ENCODE results near the gene REM2.

REM2 gene

GRCh38 chr14:22929104-22929960 lies 46.3 kb downstream of the REM2 start, which contains the start of gene PRMT5:
Gene PRMT5, minus strand, starts transcription at chr14:22929376. Its CDS starts 15 bp downstream, at chr14:22929361.
- peak within 1 kb of the TSS; percentile 88 for H3K27ac ChIP-seq
- TF ChIP-seq, protein P1, sequence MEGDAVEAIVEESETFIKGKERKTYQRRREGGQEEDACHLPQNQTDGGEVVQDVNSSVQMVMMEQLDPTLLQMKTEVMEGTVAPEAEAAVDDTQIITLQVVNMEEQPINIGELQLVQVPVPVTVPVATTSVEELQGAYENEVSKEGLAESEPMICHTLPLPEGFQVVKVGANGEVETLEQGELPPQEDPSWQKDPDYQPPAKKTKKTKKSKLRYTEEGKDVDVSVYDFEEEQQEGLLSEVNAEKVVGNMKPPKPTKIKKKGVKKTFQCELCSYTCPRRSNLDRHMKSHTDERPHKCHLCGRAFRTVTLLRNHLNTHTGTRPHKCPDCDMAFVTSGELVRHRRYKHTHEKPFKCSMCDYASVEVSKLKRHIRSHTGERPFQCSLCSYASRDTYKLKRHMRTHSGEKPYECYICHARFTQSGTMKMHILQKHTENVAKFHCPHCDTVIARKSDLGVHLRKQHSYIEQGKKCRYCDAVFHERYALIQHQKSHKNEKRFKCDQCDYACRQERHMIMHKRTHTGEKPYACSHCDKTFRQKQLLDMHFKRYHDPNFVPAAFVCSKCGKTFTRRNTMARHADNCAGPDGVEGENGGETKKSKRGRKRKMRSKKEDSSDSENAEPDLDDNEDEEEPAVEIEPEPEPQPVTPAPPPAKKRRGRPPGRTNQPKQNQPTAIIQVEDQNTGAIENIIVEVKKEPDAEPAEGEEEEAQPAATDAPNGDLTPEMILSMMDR (conservative IDR thresholded peaks at IDR 0.05), result no peak
- no peak for TF ChIP-seq ZFX (IDR thresholded peaks at IDR 0.05)

GRCh38 chr14:22929961-22930364 lies 46.9 kb downstream of the REM2 start:
- no peak for TF ChIP-seq ZFX (IDR thresholded peaks at IDR 0.05)
- TF ChIP-seq, protein P1 (conservative IDR thresholded peaks at IDR 0.05), result no peak
- peak overlapping the region; percentile 88 for H3K27ac ChIP-seq

- TF ChIP-seq ZFX (IDR thresholded peaks at IDR 0.05), result no peak
- TF ChIP-seq, protein P1 (conservative IDR thresholded peaks at IDR 0.05), result no peak
- no peak overlapping the region for H3K27ac ChIP-seq
These were observed 49.1 kb downstream of the REM2 start for GRCh38 chr14:22932146-22932545.

DNA sequence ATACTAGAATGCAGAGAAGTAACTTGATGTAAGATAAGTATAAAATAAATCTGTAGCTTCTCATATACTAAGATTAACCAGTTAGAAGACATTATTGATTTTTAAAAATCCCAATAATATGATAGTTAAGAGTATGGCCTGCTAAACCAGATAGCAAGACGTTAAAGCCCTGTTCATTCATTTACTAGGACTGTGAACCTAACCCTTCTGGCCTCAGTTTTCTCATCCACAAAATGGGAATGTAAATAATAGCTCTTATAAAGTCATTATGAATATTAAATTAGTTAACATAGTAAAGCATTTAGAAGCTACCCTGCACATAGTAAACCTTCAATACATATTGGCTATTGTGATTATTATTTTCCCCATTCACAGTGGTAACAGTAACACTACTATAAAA lies 52.1 kb downstream of the REM2 start:
- no peak for TF ChIP-seq ZFX (IDR thresholded peaks at IDR 0.05)
- TF ChIP-seq, protein P1 (conservative IDR thresholded peaks at IDR 0.05), result no peak
- H3K27ac ChIP-seq, result no peak overlapping the region

Data from C4-2B (cell line).